ENCODE data around the gene NBEA.

Gene NBEA

GRCh38 chr13:35720290-35720689, 778.2 kb downstream of the NBEA start:
- DNase-seq: no peak

GRCh38 chr13:35720690-35721554, 778.9 kb downstream of the NBEA start:
- DNase-seq: peak; percentile 7
